K562 (cell line): ENCODE measurements around the gene WDR91. TPM values are rescaled to one million over a fixed set of nuclear protein-coding genes. Genes with fewer than 3 reads are reported as not detected.

Source experiments
- BRD9 ChIP-seq: fragments of 450-650 bp; IDR thresholded peaks from 2 replicates; pipeline ENCODE4 v1.6.1; 2018; ENCODE audit warnings: low read depth; ENCODE audit not compliant: partially characterized antibody
- CBX1 ChIP-seq: sonication (generic); IDR thresholded peaks from 2 replicates; pipeline ENCODE4 v1.6.1; 2016; ENCODE audit warnings: antibody characterized with exemption, low read depth, mild to moderate bottlenecking
- HLTF ChIP-seq: fragments of 450-650 bp; IDR thresholded peaks from 2 replicates; pipeline ENCODE4 v1.6.1; 2016
- NEUROD1 ChIP-seq: fragments of 150-350 bp; IDR thresholded peaks from 2 replicates; pipeline ENCODE4 v1.6.1; 2014; ENCODE audit warnings: borderline replicate concordance, low read length, low read depth; ENCODE audit not compliant: partially characterized antibody
- NR2F6 ChIP-seq: fragments of 450-650 bp; formaldehyde crosslinking; IDR thresholded peaks from 2 replicates; pipeline ENCODE4 v1.4.0; 2020; ENCODE audit warnings: mild to moderate bottlenecking
- PCBP1 ChIP-seq: fragments of 200-400 bp; formaldehyde crosslinking; IDR thresholded peaks from 2 replicates; pipeline ENCODE4 v1.6.1; 2018; ENCODE audit warnings: mild to moderate bottlenecking, low read depth, low read length; ENCODE audit not compliant: poor library complexity, severe bottlenecking
- PHF20 ChIP-seq: fragments of 450-650 bp; IDR thresholded peaks from 2 replicates; pipeline ENCODE4 v1.6.1; 2018; ENCODE audit not compliant: partially characterized antibody
- RBBP5 ChIP-seq: fragments of 200-600 bp; sonication (generic); IDR thresholded peaks from 2 replicates; pipeline ENCODE4 v1.6.1; 2012; ENCODE audit warnings: borderline replicate concordance, mild to moderate bottlenecking, low read length, control low read depth, inconsistent platforms; ENCODE audit not compliant: insufficient read depth, poor library complexity, severe bottlenecking
- RBFOX2 ChIP-seq: fragments of 200-400 bp; formaldehyde crosslinking; IDR thresholded peaks from 2 replicates; pipeline ENCODE4 v1.6.1; 2017; ENCODE audit warnings: low read depth, mild to moderate bottlenecking, low read length, moderate library complexity
- ZNF140 ChIP-seq: fragments of 250-450 bp; sonication (Bioruptor Pico); IDR thresholded peaks from 2 replicates; pipeline ENCODE4 v1.8.0; 2021; ENCODE audit warnings: moderate library complexity, mild to moderate bottlenecking, inconsistent platforms
- ZNF143 ChIP-seq: sonication (generic); formaldehyde crosslinking; IDR thresholded peaks from 2 replicates; pipeline ENCODE4 v1.9.0; 2022; ENCODE audit warnings: mild to moderate bottlenecking, missing genetic modification reagents
- ZNF77 ChIP-seq: fragments of 250-450 bp; sonication (Bioruptor Pico); IDR thresholded peaks from 2 replicates; pipeline ENCODE4 v1.5.0; 2020
- polyA plus RNA-seq, 8 experiments: library from polyadenylated mRNA; depleted of rRNA in 4 of 8; stranded (reverse) in 5 of 8; unstranded in 3 of 8; fragments of >200 nt; fragmentation: Nextera tagmentation in 2 of 8; fragmentation: Illumina TruSeq in 1 of 8; extraction: Ambion mirVana in 2 of 8; extraction: Trizol in 1 of 8; gene quantifications; 2 replicates each; pipeline versions ENCODE4 v1.2.1 to v1.2.3, GENCODE V29; 2011 to 2014; ENCODE audit warnings: inconsistent platforms in 1 of 8, missing spikeins in 1 of 8
- total RNA-seq, 7 experiments: library from RNA; depleted of rRNA in 6 of 7; stranded (reverse); fragments of >200 nt in 6 of 7; fragmentation: Illumina TruSeq in 2 of 7; extraction: Trizol in 2 of 7; gene quantifications; 2 replicates each; pipeline versions ENCODE4 v1.2.1 to v1.2.3, GENCODE V29; 2011 to 2021; ENCODE audit warnings: low replicate concordance in 1 of 7
- TF ChIP-seq, protein P1 (sequence below), 3 experiments: IDR thresholded peaks in 2 of 3; conservative IDR thresholded peaks in 1 of 3; 2 replicates each; pipeline ENCODE4 v1.5.1; 2011 to 2012; ENCODE audit warnings: low read length in 3 of 3, mild to moderate bottlenecking in 3 of 3, control low read depth in 2 of 3, improper control_type of control experiment in 1 of 3, inconsistent platforms in 1 of 3, low read depth in 1 of 3, mixed read lengths in 1 of 3, moderate library complexity in 1 of 3; ENCODE audit not compliant: insufficient read depth in 2 of 3
- TF ChIP-seq, protein P2 (sequence below): fragments of 200-800 bp; sonication (Bioruptor generic); IDR thresholded peaks from 2 replicates; pipeline ENCODE4 v1.6.1; 2017; ENCODE audit warnings: missing genetic modification characterization, missing compliant biosample characterization
- TF ChIP-seq, protein P3 (sequence below), 2 experiments: fragments of 150-350 bp in 1 of 2; IDR thresholded peaks; 2 replicates each; pipeline ENCODE4 v1.6.1; 2012 to 2016; ENCODE audit warnings: low read depth in 2 of 2, low read length in 2 of 2, mild to moderate bottlenecking in 1 of 2, moderate library complexity in 1 of 2
- TF ChIP-seq, protein P4 (sequence below): IDR thresholded peaks from 2 replicates; pipeline ENCODE4 v1.6.1; 2011; ENCODE audit warnings: borderline replicate concordance, low read depth, mild to moderate bottlenecking, moderate library complexity, low read length; ENCODE audit not compliant: insufficient read depth, poor library complexity, severe bottlenecking

The WDR91 gene
- total and polyA plus RNA-seq, 9 of the 15 experiments (the other 6 are each of a cell fraction or from before 2014, with no cell fraction given), result 1.9 to 18.2 (median 9.8) TPM

DNA sequence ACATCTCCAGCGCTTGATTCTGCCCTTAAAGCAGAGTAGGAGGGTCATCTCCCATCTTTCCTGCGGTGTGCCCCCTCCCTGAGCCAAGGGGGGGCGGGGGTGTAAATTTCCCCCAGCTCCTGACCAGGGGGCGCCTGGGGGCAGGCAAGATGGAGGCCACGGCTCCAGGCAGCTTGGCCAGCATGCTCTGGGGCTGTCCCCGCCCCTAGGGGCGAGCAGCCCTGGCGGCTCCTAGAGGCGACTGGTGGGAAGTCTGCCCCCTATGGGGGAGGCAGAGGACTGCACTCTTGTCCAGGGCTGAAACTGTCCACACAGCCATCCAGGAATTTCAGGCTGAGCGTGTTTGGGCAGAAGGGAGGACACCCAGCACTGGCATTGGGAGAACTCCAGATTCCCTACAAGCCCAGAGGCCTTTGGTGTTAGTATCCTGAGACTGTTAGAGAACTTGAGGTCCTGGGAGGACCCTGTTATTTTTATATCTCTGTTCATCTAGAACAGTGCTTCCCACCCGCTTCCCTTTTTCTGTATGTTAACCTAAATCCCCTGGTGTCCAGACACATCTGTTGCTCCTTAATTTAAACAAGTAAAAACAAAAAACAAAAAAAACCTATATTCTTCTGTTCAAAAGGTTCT lies 26.9 kb upstream of the WDR91 start (continued):
- TF ChIP-seq RBFOX2 (peak; percentile 55), NEUROD1 (peak; percentile 44), ZNF77 (CRISPR knock-in tag) (no peak), BRD9 (no peak), ZNF143 (CRISPR knock-in tag) (peak; percentile 53; the same call in 1 of the 2 replicates), CBX1 (peak; percentile 68; the same call in 1 of the 2 replicates), HLTF (no peak), NR2F6 (CRISPR knock-in tag) (no peak), RBBP5 (no peak), PHF20 (peak; percentile 49), ZNF140 (CRISPR knock-in tag) (no peak), PCBP1 (no peak)
- TF ChIP-seq, protein P1, sequence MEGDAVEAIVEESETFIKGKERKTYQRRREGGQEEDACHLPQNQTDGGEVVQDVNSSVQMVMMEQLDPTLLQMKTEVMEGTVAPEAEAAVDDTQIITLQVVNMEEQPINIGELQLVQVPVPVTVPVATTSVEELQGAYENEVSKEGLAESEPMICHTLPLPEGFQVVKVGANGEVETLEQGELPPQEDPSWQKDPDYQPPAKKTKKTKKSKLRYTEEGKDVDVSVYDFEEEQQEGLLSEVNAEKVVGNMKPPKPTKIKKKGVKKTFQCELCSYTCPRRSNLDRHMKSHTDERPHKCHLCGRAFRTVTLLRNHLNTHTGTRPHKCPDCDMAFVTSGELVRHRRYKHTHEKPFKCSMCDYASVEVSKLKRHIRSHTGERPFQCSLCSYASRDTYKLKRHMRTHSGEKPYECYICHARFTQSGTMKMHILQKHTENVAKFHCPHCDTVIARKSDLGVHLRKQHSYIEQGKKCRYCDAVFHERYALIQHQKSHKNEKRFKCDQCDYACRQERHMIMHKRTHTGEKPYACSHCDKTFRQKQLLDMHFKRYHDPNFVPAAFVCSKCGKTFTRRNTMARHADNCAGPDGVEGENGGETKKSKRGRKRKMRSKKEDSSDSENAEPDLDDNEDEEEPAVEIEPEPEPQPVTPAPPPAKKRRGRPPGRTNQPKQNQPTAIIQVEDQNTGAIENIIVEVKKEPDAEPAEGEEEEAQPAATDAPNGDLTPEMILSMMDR (IDR thresholded peaks at IDR 0.05 in 2 of 3, conservative IDR thresholded peaks at IDR 0.05 in 1 of 3; ENCODE audit: insufficient read depth in 2 of 3, low read depth in 1 of 3, low read length in 3 of 3), result peak; percentile 84 to 98 (median 90)
- TF ChIP-seq, protein P2, sequence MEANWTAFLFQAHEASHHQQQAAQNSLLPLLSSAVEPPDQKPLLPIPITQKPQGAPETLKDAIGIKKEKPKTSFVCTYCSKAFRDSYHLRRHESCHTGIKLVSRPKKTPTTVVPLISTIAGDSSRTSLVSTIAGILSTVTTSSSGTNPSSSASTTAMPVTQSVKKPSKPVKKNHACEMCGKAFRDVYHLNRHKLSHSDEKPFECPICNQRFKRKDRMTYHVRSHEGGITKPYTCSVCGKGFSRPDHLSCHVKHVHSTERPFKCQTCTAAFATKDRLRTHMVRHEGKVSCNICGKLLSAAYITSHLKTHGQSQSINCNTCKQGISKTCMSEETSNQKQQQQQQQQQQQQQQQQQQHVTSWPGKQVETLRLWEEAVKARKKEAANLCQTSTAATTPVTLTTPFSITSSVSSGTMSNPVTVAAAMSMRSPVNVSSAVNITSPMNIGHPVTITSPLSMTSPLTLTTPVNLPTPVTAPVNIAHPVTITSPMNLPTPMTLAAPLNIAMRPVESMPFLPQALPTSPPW, result peak; percentile 56
- TF ChIP-seq, protein P3, sequence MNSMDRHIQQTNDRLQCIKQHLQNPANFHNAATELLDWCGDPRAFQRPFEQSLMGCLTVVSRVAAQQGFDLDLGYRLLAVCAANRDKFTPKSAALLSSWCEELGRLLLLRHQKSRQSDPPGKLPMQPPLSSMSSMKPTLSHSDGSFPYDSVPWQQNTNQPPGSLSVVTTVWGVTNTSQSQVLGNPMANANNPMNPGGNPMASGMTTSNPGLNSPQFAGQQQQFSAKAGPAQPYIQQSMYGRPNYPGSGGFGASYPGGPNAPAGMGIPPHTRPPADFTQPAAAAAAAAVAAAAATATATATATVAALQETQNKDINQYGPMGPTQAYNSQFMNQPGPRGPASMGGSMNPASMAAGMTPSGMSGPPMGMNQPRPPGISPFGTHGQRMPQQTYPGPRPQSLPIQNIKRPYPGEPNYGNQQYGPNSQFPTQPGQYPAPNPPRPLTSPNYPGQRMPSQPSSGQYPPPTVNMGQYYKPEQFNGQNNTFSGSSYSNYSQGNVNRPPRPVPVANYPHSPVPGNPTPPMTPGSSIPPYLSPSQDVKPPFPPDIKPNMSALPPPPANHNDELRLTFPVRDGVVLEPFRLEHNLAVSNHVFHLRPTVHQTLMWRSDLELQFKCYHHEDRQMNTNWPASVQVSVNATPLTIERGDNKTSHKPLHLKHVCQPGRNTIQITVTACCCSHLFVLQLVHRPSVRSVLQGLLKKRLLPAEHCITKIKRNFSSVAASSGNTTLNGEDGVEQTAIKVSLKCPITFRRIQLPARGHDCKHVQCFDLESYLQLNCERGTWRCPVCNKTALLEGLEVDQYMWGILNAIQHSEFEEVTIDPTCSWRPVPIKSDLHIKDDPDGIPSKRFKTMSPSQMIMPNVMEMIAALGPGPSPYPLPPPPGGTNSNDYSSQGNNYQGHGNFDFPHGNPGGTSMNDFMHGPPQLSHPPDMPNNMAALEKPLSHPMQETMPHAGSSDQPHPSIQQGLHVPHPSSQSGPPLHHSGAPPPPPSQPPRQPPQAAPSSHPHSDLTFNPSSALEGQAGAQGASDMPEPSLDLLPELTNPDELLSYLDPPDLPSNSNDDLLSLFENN (IDR thresholded peaks at IDR 0.05; ENCODE audit: low read depth in 2 of 2, low read length in 2 of 2), result no peak
- TF ChIP-seq, protein P4, sequence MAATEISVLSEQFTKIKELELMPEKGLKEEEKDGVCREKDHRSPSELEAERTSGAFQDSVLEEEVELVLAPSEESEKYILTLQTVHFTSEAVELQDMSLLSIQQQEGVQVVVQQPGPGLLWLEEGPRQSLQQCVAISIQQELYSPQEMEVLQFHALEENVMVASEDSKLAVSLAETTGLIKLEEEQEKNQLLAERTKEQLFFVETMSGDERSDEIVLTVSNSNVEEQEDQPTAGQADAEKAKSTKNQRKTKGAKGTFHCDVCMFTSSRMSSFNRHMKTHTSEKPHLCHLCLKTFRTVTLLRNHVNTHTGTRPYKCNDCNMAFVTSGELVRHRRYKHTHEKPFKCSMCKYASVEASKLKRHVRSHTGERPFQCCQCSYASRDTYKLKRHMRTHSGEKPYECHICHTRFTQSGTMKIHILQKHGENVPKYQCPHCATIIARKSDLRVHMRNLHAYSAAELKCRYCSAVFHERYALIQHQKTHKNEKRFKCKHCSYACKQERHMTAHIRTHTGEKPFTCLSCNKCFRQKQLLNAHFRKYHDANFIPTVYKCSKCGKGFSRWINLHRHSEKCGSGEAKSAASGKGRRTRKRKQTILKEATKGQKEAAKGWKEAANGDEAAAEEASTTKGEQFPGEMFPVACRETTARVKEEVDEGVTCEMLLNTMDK, result peak; percentile 96
